ENCODE results near the gene MYRIP.

The MYRIP gene

GRCh38 chr3:39905788-39906187 lies 96.4 kb downstream of the MYRIP start:
- H3K4me3 ChIP-seq (ENCODE audit: low read length): no peak overlapping the region
- TF ChIP-seq ZNF274 (IDR thresholded peaks at IDR 0.05; ENCODE audit: low read depth, low read length): no peak

DNA sequence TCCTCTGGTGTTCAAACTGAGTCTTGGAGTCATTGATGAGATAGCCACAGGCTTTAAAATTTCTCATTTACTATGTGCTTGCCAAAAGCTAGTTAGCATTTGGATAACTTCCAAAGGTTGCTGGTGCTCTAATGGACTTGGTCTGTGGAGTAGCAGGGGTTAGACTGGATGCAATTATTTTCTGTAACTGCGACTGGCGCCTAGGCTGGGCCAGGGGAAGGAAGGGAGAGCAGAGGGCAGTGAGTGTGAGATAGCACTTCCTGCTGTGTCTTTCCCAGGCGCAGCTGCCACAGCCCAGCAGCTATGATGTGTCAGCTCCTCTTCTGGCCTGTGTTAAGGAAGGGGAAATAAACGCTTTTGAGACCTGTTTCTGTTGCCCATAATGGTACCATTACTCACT lies 98.6 kb downstream of the MYRIP start:
- no peak overlapping the region for H3K4me3 ChIP-seq (ENCODE audit: low read length)
- TF ChIP-seq ZNF274 (IDR thresholded peaks at IDR 0.05; ENCODE audit: low read depth, low read length): no peak

DNA sequence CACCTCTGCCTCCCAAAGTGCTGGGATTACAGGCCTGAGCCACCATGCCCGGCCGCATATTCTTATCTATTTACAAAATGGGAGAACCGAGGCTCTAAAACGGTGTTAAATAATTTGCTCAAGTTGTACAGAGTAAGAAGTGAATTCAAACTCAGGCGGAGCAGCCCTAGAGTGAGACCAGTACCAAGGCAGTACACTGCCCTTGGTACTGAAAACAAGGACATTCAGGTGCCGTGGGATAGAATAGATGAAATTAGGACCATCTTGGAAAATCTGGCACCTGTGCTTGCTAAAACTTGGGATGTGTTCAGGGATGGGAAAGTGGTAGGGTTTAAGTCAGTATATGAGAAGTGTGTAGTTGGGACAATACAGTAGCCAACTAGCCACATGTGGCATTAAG lies 100.7 kb downstream of the MYRIP start:
- no peak overlapping the region for H3K4me3 ChIP-seq (ENCODE audit: low read length)
- no peak for TF ChIP-seq ZNF274 (IDR thresholded peaks at IDR 0.05; ENCODE audit: low read depth, low read length)

- H3K4me3 ChIP-seq (ENCODE audit: low read length): no peak overlapping the region
- no peak for TF ChIP-seq ZNF274 (IDR thresholded peaks at IDR 0.05; ENCODE audit: low read depth, low read length)
These were observed 101.5 kb downstream of the MYRIP start for GRCh38 chr3:39910826-39911464.

DNA sequence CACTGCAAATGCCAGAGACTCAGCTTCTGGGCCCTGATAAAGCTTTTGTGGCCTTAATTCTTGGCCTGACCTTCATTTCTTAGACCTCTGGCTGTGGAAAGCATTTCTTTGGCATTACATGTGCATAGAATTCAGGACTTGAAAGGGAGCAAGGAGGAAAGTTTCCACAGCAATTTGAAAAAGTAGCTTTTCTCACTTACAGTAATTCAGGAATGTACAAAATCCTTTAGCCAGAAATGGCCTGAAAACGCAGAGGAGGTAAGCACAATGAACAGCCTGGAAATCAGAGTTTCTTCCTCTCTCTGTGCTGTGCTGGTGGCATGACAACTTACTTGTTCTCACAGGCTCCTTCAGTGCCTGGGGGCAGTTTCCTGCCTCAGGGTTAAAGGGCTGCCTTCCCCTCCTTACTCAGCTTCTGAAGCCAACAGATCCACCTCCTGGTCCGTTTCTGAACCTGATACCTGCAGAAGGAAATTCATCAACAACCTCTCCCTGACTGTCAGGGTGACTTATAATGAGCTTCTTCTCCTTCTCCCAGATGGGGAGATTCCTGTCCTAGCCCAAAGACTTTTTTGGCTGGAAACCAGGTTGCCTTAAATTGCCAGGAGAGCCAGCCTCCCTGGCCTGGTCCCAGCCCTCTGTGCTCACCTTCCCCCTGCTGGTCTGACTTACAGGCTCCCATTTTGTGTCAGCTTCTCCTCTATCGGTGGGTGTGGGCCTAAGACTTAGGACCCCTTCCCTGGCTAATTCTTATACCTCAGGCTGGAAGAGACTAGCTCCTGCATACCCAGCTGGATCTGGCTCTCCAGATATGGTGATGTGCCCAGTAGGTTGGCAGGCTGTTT lies 102.3 kb downstream of the MYRIP start:
- no peak overlapping the region for H3K4me3 ChIP-seq (ENCODE audit: low read length)
- TF ChIP-seq ZNF274 (IDR thresholded peaks at IDR 0.05; ENCODE audit: low read depth, low read length): no peak

- no peak overlapping the region for H3K4me3 ChIP-seq (ENCODE audit: low read length)
- no peak for TF ChIP-seq ZNF274 (IDR thresholded peaks at IDR 0.05; ENCODE audit: low read depth, low read length)
These were observed 105.6 kb downstream of the MYRIP start for GRCh38 chr3:39915027-39915426.

DNA sequence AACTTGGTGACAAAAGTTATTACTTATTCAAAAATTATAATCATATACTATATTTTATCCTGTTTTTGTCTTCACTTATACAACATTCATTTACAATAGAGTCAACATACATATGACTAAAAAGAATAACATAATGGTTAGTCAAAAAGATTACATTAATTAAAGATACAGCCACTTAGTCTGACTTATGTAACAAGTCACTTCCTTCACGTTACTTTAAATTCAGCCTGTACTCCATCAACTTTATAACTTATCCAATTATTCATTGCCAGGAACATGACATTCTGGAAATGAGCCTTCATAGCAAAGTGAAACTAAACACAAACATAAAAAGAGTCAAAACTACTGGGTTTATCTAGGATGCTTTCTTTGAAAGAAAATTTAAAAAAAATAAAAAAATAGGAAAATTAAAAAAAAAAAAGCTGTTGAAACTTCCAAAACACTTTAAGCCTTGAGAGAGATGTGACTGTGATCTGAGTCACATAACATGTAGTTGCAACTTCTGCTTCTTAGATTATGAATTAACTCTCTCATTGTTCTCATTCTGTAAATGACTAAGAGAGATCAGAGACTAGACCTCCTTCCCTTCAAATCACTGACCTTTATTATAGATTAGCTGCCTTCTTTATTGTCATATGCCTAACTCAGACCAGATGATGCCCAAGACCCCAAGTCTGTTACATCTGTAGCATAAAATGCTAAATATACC lies 107.8 kb downstream of the MYRIP start:
- no peak for TF ChIP-seq ZNF274 (IDR thresholded peaks at IDR 0.05; ENCODE audit: low read depth, low read length)
- H3K4me3 ChIP-seq (ENCODE audit: low read length): no peak overlapping the region

DNA sequence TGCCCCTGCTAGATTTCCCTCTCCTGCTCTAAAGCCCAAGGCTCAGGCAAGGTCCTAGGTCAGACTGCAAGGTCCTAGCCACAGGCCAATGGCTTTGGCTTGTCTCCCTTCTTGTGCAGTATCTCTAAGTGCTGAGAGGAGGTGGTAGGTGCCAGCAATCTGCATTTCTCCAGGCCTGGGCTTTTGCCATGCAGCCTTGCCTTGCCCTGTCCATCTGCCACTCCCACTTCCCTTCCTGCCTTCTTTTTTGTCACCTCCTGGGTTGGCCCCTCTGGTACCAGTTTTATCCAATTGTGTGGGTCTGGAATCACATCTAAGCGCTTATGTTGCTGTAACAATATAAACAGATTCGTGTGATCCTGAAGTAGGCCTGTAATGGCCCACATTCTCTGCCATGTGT lies 109.9 kb downstream of the MYRIP start:
- TF ChIP-seq ZNF274 (IDR thresholded peaks at IDR 0.05; ENCODE audit: low read depth, low read length): no peak
- no peak overlapping the region for H3K4me3 ChIP-seq (ENCODE audit: low read length)

- H3K4me3 ChIP-seq (ENCODE audit: low read length): no peak overlapping the region
These were observed 110.9 kb downstream of the MYRIP start for GRCh38 chr3:39920271-39920670.

DNA sequence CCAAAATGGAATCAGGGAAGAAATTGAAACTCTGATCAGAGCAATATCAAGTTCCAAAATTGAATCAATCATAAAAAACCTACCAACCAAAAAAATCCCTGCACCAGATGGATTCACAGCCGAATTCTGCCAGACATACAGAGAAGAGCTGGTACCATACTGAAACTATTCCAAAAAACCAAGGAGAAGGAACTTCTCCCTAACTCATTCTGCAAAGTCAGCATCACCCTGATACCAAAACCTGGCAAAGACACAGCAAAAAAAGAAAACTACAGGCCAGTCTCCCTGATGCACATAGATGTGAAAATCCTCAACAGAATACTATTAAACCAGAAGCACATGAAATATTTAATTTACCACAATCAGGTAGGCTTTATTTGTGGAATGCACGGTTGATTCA lies 118.1 kb downstream of the MYRIP start:
- H3K4me3 ChIP-seq (ENCODE audit: low read length): no peak overlapping the region
- TF ChIP-seq ZNF274 (IDR thresholded peaks at IDR 0.05; ENCODE audit: low read depth, low read length): no peak

More at GRCh38 chr3:39920271-39920670, 110.9 kb downstream of the MYRIP start:
- no peak for TF ChIP-seq ZNF274 (IDR thresholded peaks at IDR 0.05; ENCODE audit: low read depth, low read length)

DNA sequence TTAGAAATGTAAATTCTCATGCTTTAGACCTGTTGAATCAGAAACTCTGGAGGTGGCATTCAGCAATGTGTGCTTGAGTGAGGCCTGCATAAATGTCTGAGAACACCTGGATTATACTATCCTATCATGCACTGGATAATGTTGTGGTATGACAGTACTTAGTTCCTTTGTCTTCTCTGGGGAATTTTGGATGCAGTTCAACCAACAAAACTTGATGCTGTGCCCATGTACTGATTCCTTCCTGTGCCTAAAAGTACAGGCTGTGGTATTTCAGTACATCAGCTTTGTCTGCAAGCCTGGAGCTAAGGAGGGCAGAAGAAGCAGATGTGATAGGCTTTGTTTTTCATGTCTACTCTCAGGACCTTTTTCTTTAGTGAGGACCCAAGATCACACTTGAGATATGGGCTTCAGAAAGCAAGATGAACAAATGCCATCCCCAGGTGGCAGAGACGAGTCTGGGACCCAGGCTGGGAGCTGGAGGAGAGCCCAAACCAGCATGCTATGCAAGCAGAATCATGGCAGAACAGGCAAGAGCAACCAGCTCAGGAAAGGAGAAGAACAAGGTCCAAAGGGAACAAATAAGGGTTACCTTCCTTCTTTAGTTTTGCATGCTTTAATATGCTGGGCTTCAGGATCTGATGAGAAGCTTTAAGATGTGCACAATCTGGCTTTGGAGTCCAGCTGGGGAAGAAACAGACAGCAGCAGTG lies 124.7 kb downstream of the MYRIP start:
- no peak overlapping the region for H3K4me3 ChIP-seq (ENCODE audit: low read length)
- TF ChIP-seq ZNF274 (IDR thresholded peaks at IDR 0.05; ENCODE audit: low read depth, low read length): no peak

DNA sequence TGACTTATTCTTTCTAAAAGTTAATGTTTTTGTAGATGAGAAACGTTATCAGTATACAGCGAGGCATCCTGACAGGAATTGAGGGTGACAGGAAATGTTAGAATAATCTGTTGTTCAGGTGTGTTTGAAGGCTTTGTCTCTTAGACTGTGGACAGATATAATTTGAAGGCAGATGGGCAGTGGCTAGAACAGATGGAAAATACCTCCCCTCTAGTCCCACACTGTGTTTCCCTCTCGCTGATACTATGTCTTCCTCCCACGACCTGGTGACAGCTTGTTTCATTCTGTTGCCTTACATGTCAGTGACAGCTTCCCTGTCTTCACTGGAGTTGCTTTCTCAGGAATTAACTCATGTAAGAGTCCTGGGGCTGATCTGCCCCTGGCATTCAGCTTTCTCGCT lies 125.3 kb downstream of the MYRIP start:
- no peak overlapping the region for H3K4me3 ChIP-seq (ENCODE audit: low read length)
- TF ChIP-seq ZNF274 (IDR thresholded peaks at IDR 0.05; ENCODE audit: low read depth, low read length): no peak

DNA sequence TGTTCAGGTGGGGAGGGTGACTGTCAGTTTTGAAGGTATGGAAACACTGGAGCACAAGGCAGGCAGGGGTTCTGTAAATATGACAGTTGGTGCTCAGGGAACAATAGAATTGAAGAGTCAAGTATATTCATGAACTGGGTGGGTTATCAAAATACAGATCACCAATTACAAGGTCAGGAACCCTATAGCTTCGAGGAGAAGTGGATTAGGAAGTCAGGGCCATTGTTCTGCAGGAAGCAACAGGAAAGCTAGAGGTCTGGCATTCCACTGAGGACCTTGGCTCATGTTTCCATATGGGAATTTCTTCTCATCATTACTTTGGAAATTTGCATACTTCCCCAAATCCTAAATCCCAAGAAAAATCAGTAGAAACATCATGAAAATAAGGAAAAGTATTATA lies 125.9 kb downstream of the MYRIP start:
- TF ChIP-seq ZNF274 (IDR thresholded peaks at IDR 0.05; ENCODE audit: low read depth, low read length): no peak
- H3K4me3 ChIP-seq (ENCODE audit: low read length): no peak overlapping the region

DNA sequence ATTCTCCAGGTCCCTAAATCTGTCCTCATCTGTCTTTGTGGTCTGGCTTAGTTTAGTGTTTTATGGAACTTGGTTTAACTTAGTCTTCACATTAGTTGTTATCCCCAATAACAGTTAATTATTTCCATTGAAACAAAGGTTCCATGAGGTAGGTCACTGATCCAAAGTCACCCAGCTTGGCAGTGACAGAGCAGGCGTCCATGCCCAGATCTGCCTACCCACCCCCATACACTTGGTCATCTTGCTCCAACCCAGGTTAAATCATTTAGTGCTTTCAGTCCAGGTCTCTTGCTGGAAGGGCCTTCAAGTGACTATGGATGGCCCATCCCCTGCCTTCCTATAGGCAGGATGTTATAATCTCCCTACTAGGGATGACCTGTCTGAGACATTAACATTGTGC lies 127.4 kb downstream of the MYRIP start:
- no peak for TF ChIP-seq ZNF274 (IDR thresholded peaks at IDR 0.05; ENCODE audit: low read depth, low read length)
- H3K4me3 ChIP-seq (ENCODE audit: low read length): no peak overlapping the region
